ENCODE results near the gene ADGRG3.
"Not testable (repeated sequence)": the region's sequence is repeated elsewhere in the genome, so short reads cannot be mapped to it uniquely, and the experiment has no call there.

The ADGRG3 gene

GRCh38 chr16:57711993-57712392 lies 43.9 kb downstream of the ADGRG3 start:
- no peak overlapping the region for H3K4me3 Mint-ChIP-seq
- peaks cover 13% of the 10 kb centered on the region for H3K4me1 Mint-ChIP-seq (ENCODE audit: low read depth)
- no peaks in the 10 kb centered on the region for H3K9me3 Mint-ChIP-seq
- DNase-seq: no peak
- peaks cover 5% of the 10 kb centered on the region for H3K27me3 Mint-ChIP-seq
- H3K27ac Mint-ChIP-seq: no peak overlapping the region
- no peaks in the 10 kb centered on the region for H3K36me3 Mint-ChIP-seq (ENCODE audit: low read depth)

- peaks cover 13% of the 10 kb centered on the region for H3K4me1 Mint-ChIP-seq (ENCODE audit: low read depth)
- H3K27me3 Mint-ChIP-seq, H3K27ac Mint-ChIP-seq: not testable (repeated sequence)
These were observed 44.5 kb downstream of the ADGRG3 start for GRCh38 chr16:57712569-57712968.

GRCh38 chr16:57713596-57713995 lies 45.5 kb downstream of the ADGRG3 start:
- H3K4me3 Mint-ChIP-seq: no peak overlapping the region
- H3K27ac Mint-ChIP-seq: no peak overlapping the region
- H3K4me1 Mint-ChIP-seq (ENCODE audit: low read depth): peaks cover 6% of the 10 kb centered on the region
- H3K9me3 Mint-ChIP-seq: no peaks in the 10 kb centered on the region
- peaks cover 5% of the 10 kb centered on the region for H3K27me3 Mint-ChIP-seq
- no peak for DNase-seq
- no peaks in the 10 kb centered on the region for H3K36me3 Mint-ChIP-seq (ENCODE audit: low read depth)

More at GRCh38 chr16:57712569-57712968, 44.5 kb downstream of the ADGRG3 start:
- not testable (repeated sequence) for H3K36me3 Mint-ChIP-seq (ENCODE audit: low read depth); H3K9me3 Mint-ChIP-seq; H3K4me3 Mint-ChIP-seq; DNase-seq

GRCh38 chr16:57714047-57714446 lies 45.9 kb downstream of the ADGRG3 start:
- Mint-ChIP-seq H3K27ac (no peak overlapping the region), H3K9me3 (no peaks in the 10 kb centered on the region), H3K4me1 (ENCODE audit: low read depth) (peaks cover 6% of the 10 kb centered on the region), H3K36me3 (ENCODE audit: low read depth) (no peaks in the 10 kb centered on the region), H3K27me3 (peaks cover 5% of the 10 kb centered on the region), H3K4me3 (no peak overlapping the region)
- DNase-seq: no peak

- Mint-ChIP-seq H3K27ac (no peak overlapping the region), H3K9me3 (no peaks in the 10 kb centered on the region)
These were observed 52.1 kb downstream of the ADGRG3 start for GRCh38 chr16:57720142-57720575.

GRCh38 chr16:57721356-57722209 lies 53.5 kb downstream of the ADGRG3 start:
- H3K36me3 Mint-ChIP-seq (ENCODE audit: low read depth): no peaks in the 10 kb centered on the region
- no peak overlapping the region for H3K27ac Mint-ChIP-seq
- DNase-seq: no peak
- no peaks in the 10 kb centered on the region for H3K9me3 Mint-ChIP-seq
- no peaks in the 10 kb centered on the region for H3K27me3 Mint-ChIP-seq
- peaks cover 4% of the 10 kb centered on the region for H3K4me1 Mint-ChIP-seq (ENCODE audit: low read depth)
- H3K4me3 Mint-ChIP-seq: no peak overlapping the region

More at GRCh38 chr16:57720142-57720575, 52.1 kb downstream of the ADGRG3 start:
- H3K36me3 Mint-ChIP-seq (ENCODE audit: low read depth): no peaks in the 10 kb centered on the region
- peaks cover 4% of the 10 kb centered on the region for H3K4me1 Mint-ChIP-seq (ENCODE audit: low read depth)
- peaks cover 5% of the 10 kb centered on the region for H3K27me3 Mint-ChIP-seq
- no peak overlapping the region for H3K4me3 Mint-ChIP-seq
- DNase-seq: peak; percentile 60

GRCh38 chr16:57722210-57722499 lies 54.0 kb downstream of the ADGRG3 start:
- Mint-ChIP-seq H3K27me3 (no peaks in the 10 kb centered on the region), H3K4me3 (no peak overlapping the region), H3K4me1 (ENCODE audit: low read depth) (peaks cover 4% of the 10 kb centered on the region), H3K9me3 (no peaks in the 10 kb centered on the region), H3K36me3 (ENCODE audit: low read depth) (no peaks in the 10 kb centered on the region), H3K27ac (no peak overlapping the region)
- no peak for DNase-seq

- H3K27me3 Mint-ChIP-seq: no peaks in the 10 kb centered on the region
- no peaks in the 10 kb centered on the region for H3K36me3 Mint-ChIP-seq (ENCODE audit: low read depth)
- no peaks in the 10 kb centered on the region for H3K9me3 Mint-ChIP-seq
- no peak overlapping the region for H3K4me3 Mint-ChIP-seq
- H3K27ac Mint-ChIP-seq: no peak overlapping the region
- no peak for DNase-seq
- peaks cover 4% of the 10 kb centered on the region for H3K4me1 Mint-ChIP-seq (ENCODE audit: low read depth)
These were observed 54.5 kb downstream of the ADGRG3 start for GRCh38 chr16:57722651-57723050.

- DNase-seq: no peak
- H3K9me3 Mint-ChIP-seq: no peaks in the 10 kb centered on the region
- H3K4me1 Mint-ChIP-seq (ENCODE audit: low read depth): peaks cover 5% of the 10 kb centered on the region
- no peaks in the 10 kb centered on the region for H3K27me3 Mint-ChIP-seq
- H3K4me3 Mint-ChIP-seq: no peak overlapping the region
- no peak overlapping the region for H3K27ac Mint-ChIP-seq
- H3K36me3 Mint-ChIP-seq (ENCODE audit: low read depth): no peaks in the 10 kb centered on the region
These were observed 55.1 kb downstream of the ADGRG3 start for GRCh38 chr16:57723170-57723569.

GRCh38 chr16:57724531-57724930 lies 56.4 kb downstream of the ADGRG3 start:
- Mint-ChIP-seq H3K27ac (no peak overlapping the region), H3K36me3 (ENCODE audit: low read depth) (no peaks in the 10 kb centered on the region), H3K27me3 (no peaks in the 10 kb centered on the region), H3K4me3 (no peak overlapping the region), H3K9me3 (no peaks in the 10 kb centered on the region), H3K4me1 (ENCODE audit: low read depth) (peaks cover 6% of the 10 kb centered on the region)
- no peak for DNase-seq

GRCh38 chr16:57725151-57725550 lies 57.0 kb downstream of the ADGRG3 start:
- Mint-ChIP-seq H3K9me3 (no peaks in the 10 kb centered on the region), H3K27me3 (no peaks in the 10 kb centered on the region), H3K4me3 (no peak overlapping the region), H3K36me3 (ENCODE audit: low read depth) (no peaks in the 10 kb centered on the region), H3K4me1 (ENCODE audit: low read depth) (peaks cover 6% of the 10 kb centered on the region), H3K27ac (no peak overlapping the region)
- DNase-seq: no peak

- peaks cover 6% of the 10 kb centered on the region for H3K4me1 Mint-ChIP-seq (ENCODE audit: low read depth)
- H3K36me3 Mint-ChIP-seq (ENCODE audit: low read depth): no peaks in the 10 kb centered on the region
- no peaks in the 10 kb centered on the region for H3K27me3 Mint-ChIP-seq
- H3K27ac Mint-ChIP-seq: no peak overlapping the region
- no peaks in the 10 kb centered on the region for H3K9me3 Mint-ChIP-seq
- H3K4me3 Mint-ChIP-seq: no peak overlapping the region
- DNase-seq: no peak
These were observed 57.4 kb downstream of the ADGRG3 start for GRCh38 chr16:57725554-57725953.

- Mint-ChIP-seq H3K27ac (no peak overlapping the region), H3K27me3 (no peaks in the 10 kb centered on the region), H3K4me3 (no peak overlapping the region), H3K36me3 (ENCODE audit: low read depth) (no peaks in the 10 kb centered on the region), H3K9me3 (no peaks in the 10 kb centered on the region), H3K4me1 (ENCODE audit: low read depth) (peaks cover 6% of the 10 kb centered on the region)
- DNase-seq: no peak
These were observed 57.9 kb downstream of the ADGRG3 start for GRCh38 chr16:57725976-57726375.

- H3K27me3 Mint-ChIP-seq: no peaks in the 10 kb centered on the region
- no peak overlapping the region for H3K27ac Mint-ChIP-seq
- H3K36me3 Mint-ChIP-seq (ENCODE audit: low read depth): no peaks in the 10 kb centered on the region
- peaks cover 6% of the 10 kb centered on the region for H3K4me1 Mint-ChIP-seq (ENCODE audit: low read depth)
- H3K9me3 Mint-ChIP-seq: no peaks in the 10 kb centered on the region
- no peak for DNase-seq
- H3K4me3 Mint-ChIP-seq: no peak overlapping the region
These were observed 58.4 kb downstream of the ADGRG3 start for GRCh38 chr16:57726433-57726947.

- Mint-ChIP-seq H3K36me3 (ENCODE audit: low read depth) (peaks cover 2% of the 10 kb centered on the region), H3K27ac (no peak overlapping the region), H3K9me3 (no peaks in the 10 kb centered on the region), H3K4me3 (no peak overlapping the region), H3K27me3 (no peaks in the 10 kb centered on the region), H3K4me1 (ENCODE audit: low read depth) (peaks cover 6% of the 10 kb centered on the region)
- no peak for DNase-seq
These were observed 59.5 kb downstream of the ADGRG3 start for GRCh38 chr16:57727610-57728009.
